ENCODE data around the gene WASF2.

Gene WASF2

GRCh38 chr1:27399251-27400025 is 90.5 kb downstream of the WASF2 start:
- H3K4me3 ChIP-seq (ENCODE audit: low read depth in 1 of 2, low read length in 2 of 2), result no peak overlapping the region
- TF ChIP-seq, protein P1, sequence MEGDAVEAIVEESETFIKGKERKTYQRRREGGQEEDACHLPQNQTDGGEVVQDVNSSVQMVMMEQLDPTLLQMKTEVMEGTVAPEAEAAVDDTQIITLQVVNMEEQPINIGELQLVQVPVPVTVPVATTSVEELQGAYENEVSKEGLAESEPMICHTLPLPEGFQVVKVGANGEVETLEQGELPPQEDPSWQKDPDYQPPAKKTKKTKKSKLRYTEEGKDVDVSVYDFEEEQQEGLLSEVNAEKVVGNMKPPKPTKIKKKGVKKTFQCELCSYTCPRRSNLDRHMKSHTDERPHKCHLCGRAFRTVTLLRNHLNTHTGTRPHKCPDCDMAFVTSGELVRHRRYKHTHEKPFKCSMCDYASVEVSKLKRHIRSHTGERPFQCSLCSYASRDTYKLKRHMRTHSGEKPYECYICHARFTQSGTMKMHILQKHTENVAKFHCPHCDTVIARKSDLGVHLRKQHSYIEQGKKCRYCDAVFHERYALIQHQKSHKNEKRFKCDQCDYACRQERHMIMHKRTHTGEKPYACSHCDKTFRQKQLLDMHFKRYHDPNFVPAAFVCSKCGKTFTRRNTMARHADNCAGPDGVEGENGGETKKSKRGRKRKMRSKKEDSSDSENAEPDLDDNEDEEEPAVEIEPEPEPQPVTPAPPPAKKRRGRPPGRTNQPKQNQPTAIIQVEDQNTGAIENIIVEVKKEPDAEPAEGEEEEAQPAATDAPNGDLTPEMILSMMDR (IDR thresholded peaks at IDR 0.05; ENCODE audit: borderline replicate concordance, extremely low read depth, low read length, poor library complexity, severe bottlenecking), result no peak
- TF ChIP-seq EZH2 (IDR thresholded peaks at IDR 0.05; ENCODE audit: borderline replicate concordance, low read depth, low read length, severe bottlenecking), result no peak
- no peak overlapping the region for H3K4me2 ChIP-seq (ENCODE audit: insufficient read depth, low read length)
- no peaks in the 10 kb centered on the region for H4K20me1 ChIP-seq (ENCODE audit: insufficient read depth, low read length)
- no peaks in the 10 kb centered on the region for H3K9me3 ChIP-seq (ENCODE audit: insufficient read depth, low read length, severe bottlenecking)
- H3K9ac ChIP-seq (ENCODE audit: low read depth, low read length), result no peak overlapping the region
- no peaks in the 10 kb centered on the region for H3K79me2 ChIP-seq (ENCODE audit: insufficient read depth, low read length)
- no peak overlapping the region for H3K27ac ChIP-seq (ENCODE audit: low read length)
- peaks cover 5% of the 10 kb centered on the region; the same call in 1 of the 2 replicates for H3K4me1 ChIP-seq (ENCODE audit: insufficient read depth, low read length)
- peaks cover 3% of the 10 kb centered on the region; the same call in 1 of the 2 replicates for H3K36me3 ChIP-seq (ENCODE audit: insufficient read depth, low read length)
- peak; percentile 18; the same call in 2 of the 3 replicates for ATAC-seq (ENCODE audit: insufficient read depth, low read depth)
- no peak for DNase-seq
- no peaks in the 10 kb centered on the region for H3K27me3 ChIP-seq (ENCODE audit: insufficient read depth, low read length, poor library complexity)
- no peak overlapping the region for H2AFZ ChIP-seq (ENCODE audit: low read depth, low read length)

GRCh38 chr1:27398405-27399149 is 91.4 kb downstream of the WASF2 start:
- Histone ChIP-seq H3K27ac (ENCODE audit: low read length) (no peak overlapping the region), H3K27me3 (ENCODE audit: insufficient read depth, low read length, poor library complexity) (no peaks in the 10 kb centered on the region), H3K9me3 (ENCODE audit: insufficient read depth, low read length, severe bottlenecking) (no peaks in the 10 kb centered on the region), H3K36me3 (ENCODE audit: insufficient read depth, low read length) (no peaks in the 10 kb centered on the region), H3K4me3 (ENCODE audit: low read depth in 1 of 2, low read length in 2 of 2) (no peak overlapping the region), H3K4me2 (ENCODE audit: insufficient read depth, low read length) (no peak overlapping the region), H3K4me1 (ENCODE audit: insufficient read depth, low read length) (peaks cover 5% of the 10 kb centered on the region; the same call in 1 of the 2 replicates), H2AFZ (ENCODE audit: low read depth, low read length) (no peak overlapping the region), H3K79me2 (ENCODE audit: insufficient read depth, low read length) (no peaks in the 10 kb centered on the region), H3K9ac (ENCODE audit: low read depth, low read length) (no peak overlapping the region), H4K20me1 (ENCODE audit: insufficient read depth, low read length) (no peaks in the 10 kb centered on the region)
- TF ChIP-seq, protein P1 (IDR thresholded peaks at IDR 0.05; ENCODE audit: borderline replicate concordance, extremely low read depth, low read length, poor library complexity, severe bottlenecking), result no peak
- TF ChIP-seq EZH2 (IDR thresholded peaks at IDR 0.05; ENCODE audit: borderline replicate concordance, low read depth, low read length, severe bottlenecking), result no peak
- no peak for ATAC-seq (ENCODE audit: insufficient read depth, low read depth)
- DNase-seq, result no peak

GRCh38 chr1:27397749-27398148 is 92.2 kb downstream of the WASF2 start:
- Histone ChIP-seq H3K9me3 (ENCODE audit: insufficient read depth, low read length, severe bottlenecking) (no peaks in the 10 kb centered on the region), H3K36me3 (ENCODE audit: insufficient read depth, low read length) (no peaks in the 10 kb centered on the region), H2AFZ (ENCODE audit: low read depth, low read length) (no peak overlapping the region), H3K79me2 (ENCODE audit: insufficient read depth, low read length) (no peaks in the 10 kb centered on the region), H3K27ac (ENCODE audit: low read length) (no peak overlapping the region), H3K4me3 (ENCODE audit: low read depth in 1 of 2, low read length in 2 of 2) (no peak overlapping the region), H3K4me2 (ENCODE audit: insufficient read depth, low read length) (no peak overlapping the region), H3K9ac (ENCODE audit: low read depth, low read length) (no peak overlapping the region), H4K20me1 (ENCODE audit: insufficient read depth, low read length) (no peaks in the 10 kb centered on the region), H3K27me3 (ENCODE audit: insufficient read depth, low read length, poor library complexity) (no peaks in the 10 kb centered on the region), H3K4me1 (ENCODE audit: insufficient read depth, low read length) (peaks cover 5% of the 10 kb centered on the region; the same call in 1 of the 2 replicates)
- ATAC-seq (ENCODE audit: insufficient read depth, low read depth), result no peak
- no peak for TF ChIP-seq EZH2 (IDR thresholded peaks at IDR 0.05; ENCODE audit: borderline replicate concordance, low read depth, low read length, severe bottlenecking)
- TF ChIP-seq, protein P1 (IDR thresholded peaks at IDR 0.05; ENCODE audit: borderline replicate concordance, extremely low read depth, low read length, poor library complexity, severe bottlenecking), result no peak
- no peak for DNase-seq

Measured in DND-41 (cell line).